Loucy (cell line): ENCODE measurements around the gene NDUFS6.

Experiments used
- H2AFZ ChIP-seq: fragments of 200-600 bp; sonication (generic); 2 replicates; pipeline ENCODE4 v1.6.0; 2016; ENCODE audit warnings: antibody characterized with exemption, mild to moderate bottlenecking, low read length, moderate library complexity
- H3F3A ChIP-seq: fragments of 200-600 bp; 2 replicates; pipeline ENCODE4 v1.6.0; 2016; ENCODE audit warnings: antibody characterized with exemption, low read depth, mild to moderate bottlenecking
- H3K27me3 ChIP-seq: fragments of 200-600 bp; sonication (generic); 2 replicates; pipeline ENCODE4 v1.6.1; 2014; ENCODE audit warnings: low read length, mild to moderate bottlenecking; ENCODE audit not compliant: insufficient read depth, poor library complexity, severe bottlenecking
- H3K36me3 ChIP-seq: fragments of 200-600 bp; sonication (generic); 2 replicates; pipeline ENCODE4 v1.6.1; 2016; ENCODE audit warnings: low read length; ENCODE audit not compliant: insufficient read depth
- H3K4me1 ChIP-seq: fragments of 200-600 bp; sonication (generic); 2 replicates; pipeline ENCODE4 v1.5.1; 2014; ENCODE audit warnings: low read length, mild to moderate bottlenecking; ENCODE audit not compliant: insufficient read depth, poor library complexity, severe bottlenecking
- H3K4me2 ChIP-seq: fragments of 200-600 bp; sonication (generic); 2 replicates; pipeline ENCODE4 v1.6.0; 2014; ENCODE audit warnings: antibody characterized with exemption, low read length, low read depth, mild to moderate bottlenecking; ENCODE audit not compliant: poor library complexity, severe bottlenecking
- H3K4me3 ChIP-seq: fragments of 200-600 bp; sonication (generic); 2 replicates; pipeline ENCODE4 v1.5.1; 2014; ENCODE audit warnings: low read length, mild to moderate bottlenecking, mixed read lengths; ENCODE audit not compliant: poor library complexity, severe bottlenecking
- H3K79me2 ChIP-seq: fragments of 200-600 bp; sonication (generic); 2 replicates; pipeline ENCODE4 v1.6.1; 2014; ENCODE audit warnings: low read length; ENCODE audit not compliant: insufficient read depth
- H3K9ac ChIP-seq: fragments of 200-600 bp; sonication (generic); 2 replicates; pipeline ENCODE4 v1.6.0; 2014; ENCODE audit warnings: mild to moderate bottlenecking, low read depth, low read length, moderate library complexity; ENCODE audit not compliant: poor library complexity, severe bottlenecking
- H3K9me2 ChIP-seq: fragments of 200-600 bp; sonication (generic); replicated peaks from 2 replicates; pipeline ENCODE4 v1.6.1; 2016; ENCODE audit warnings: low read depth, low read length, mixed read lengths
- H3K9me3 ChIP-seq: fragments of 200-600 bp; sonication (generic); 2 replicates; pipeline ENCODE4 v1.6.1; 2014; ENCODE audit warnings: mild to moderate bottlenecking, antibody characterized with exemption, low read length, low read depth; ENCODE audit not compliant: insufficient read depth
- H4K20me1 ChIP-seq: fragments of 200-600 bp; sonication (generic); 2 replicates; pipeline ENCODE4 v1.6.0; 2014; ENCODE audit warnings: antibody characterized with exemption, low read length, mild to moderate bottlenecking; ENCODE audit not compliant: insufficient read depth, poor library complexity, severe bottlenecking
- EZH2phosphoT487 ChIP-seq: fragments of 200-600 bp; IDR thresholded peaks from 2 replicates; pipeline ENCODE4 v1.6.1; 2018; ENCODE audit warnings: antibody characterized with exemption, mild to moderate bottlenecking, moderate library complexity, borderline replicate concordance
- TF ChIP-seq, protein P1 (sequence below): fragments of 200-600 bp; sonication (generic); conservative IDR thresholded peaks from 2 replicates; pipeline ENCODE4 v1.5.1; 2014; ENCODE audit warnings: mild to moderate bottlenecking, antibody characterized with exemption, low read length

Gene NDUFS6

DNA sequence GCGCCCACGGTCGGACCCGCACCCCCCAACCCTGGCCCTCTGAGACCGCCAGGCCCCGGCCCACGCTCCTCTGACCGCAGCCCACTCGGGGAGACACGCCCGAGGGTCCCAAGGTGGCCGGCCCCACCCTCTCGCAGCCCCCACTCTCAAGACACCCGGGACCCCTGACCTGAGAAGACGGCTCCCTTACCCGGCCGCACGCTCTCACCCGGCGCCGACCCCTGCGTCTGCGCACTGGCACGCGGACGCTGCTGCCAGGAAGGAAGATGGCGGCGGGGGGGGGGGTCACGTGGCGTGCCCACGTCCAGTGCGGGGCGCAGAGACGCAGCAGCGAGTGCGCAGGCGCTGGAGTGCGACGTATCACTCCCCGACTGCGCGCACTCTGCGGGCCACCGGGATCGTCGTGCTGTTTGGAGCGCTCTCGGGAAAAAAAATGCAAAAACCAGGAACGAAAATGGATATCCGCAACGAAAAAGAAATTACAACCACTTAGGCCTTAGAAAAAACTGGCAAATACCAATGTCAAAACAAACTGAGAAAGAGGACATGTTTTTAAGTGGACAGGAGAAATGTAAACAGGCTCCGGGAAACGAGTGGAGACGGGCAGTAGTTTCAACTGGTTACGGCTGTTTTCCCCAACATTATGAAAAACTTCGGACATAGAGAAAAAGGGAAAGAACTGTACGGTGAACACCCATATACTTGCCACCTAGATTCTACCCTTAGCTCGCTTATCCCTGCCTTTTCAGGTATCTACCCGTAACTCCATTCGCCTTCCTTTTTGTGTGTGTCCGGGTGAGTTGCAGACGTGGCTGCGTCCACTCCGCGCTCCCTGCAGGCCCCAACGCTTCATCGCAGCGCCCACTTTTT is 1.4 kb upstream of the NDUFS6 start, which contains the start of gene MRPL36:
MRPL36 (minus strand) TSS at position 236 of the 870 bp plus-strand sequence. CDS start 902 bp downstream, outside the sequence.
- H3K79me2 ChIP-seq = peaks cover 73% of the 10 kb centered on the region
- peaks cover 24% of the 10 kb centered on the region for H4K20me1 ChIP-seq
- H3K9ac ChIP-seq = peak within 1 kb of the TSS; percentile 84
- H2AFZ ChIP-seq = peak within 1 kb of the TSS; percentile 89; the same call in 1 of the 2 replicates
- peaks cover 36% of the 10 kb centered on the region for H3K4me1 ChIP-seq
- peak within 1 kb of the TSS; percentile 80 for H3K4me3 ChIP-seq
- no peaks in the 10 kb centered on the region for H3K9me2 ChIP-seq
- peaks cover 15% of the 10 kb centered on the region; the same call in 1 of the 2 replicates for H3K36me3 ChIP-seq
- peak within 1 kb of the TSS; percentile 89 for H3K4me2 ChIP-seq
- H3F3A ChIP-seq = no peaks in the 10 kb centered on the region
- TF ChIP-seq EZH2phosphoT487 = no peak
- TF ChIP-seq, protein P1, sequence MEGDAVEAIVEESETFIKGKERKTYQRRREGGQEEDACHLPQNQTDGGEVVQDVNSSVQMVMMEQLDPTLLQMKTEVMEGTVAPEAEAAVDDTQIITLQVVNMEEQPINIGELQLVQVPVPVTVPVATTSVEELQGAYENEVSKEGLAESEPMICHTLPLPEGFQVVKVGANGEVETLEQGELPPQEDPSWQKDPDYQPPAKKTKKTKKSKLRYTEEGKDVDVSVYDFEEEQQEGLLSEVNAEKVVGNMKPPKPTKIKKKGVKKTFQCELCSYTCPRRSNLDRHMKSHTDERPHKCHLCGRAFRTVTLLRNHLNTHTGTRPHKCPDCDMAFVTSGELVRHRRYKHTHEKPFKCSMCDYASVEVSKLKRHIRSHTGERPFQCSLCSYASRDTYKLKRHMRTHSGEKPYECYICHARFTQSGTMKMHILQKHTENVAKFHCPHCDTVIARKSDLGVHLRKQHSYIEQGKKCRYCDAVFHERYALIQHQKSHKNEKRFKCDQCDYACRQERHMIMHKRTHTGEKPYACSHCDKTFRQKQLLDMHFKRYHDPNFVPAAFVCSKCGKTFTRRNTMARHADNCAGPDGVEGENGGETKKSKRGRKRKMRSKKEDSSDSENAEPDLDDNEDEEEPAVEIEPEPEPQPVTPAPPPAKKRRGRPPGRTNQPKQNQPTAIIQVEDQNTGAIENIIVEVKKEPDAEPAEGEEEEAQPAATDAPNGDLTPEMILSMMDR = no peak
- H3K9me3 ChIP-seq = no peaks in the 10 kb centered on the region
- H3K27me3 ChIP-seq = no peaks in the 10 kb centered on the region

DNA sequence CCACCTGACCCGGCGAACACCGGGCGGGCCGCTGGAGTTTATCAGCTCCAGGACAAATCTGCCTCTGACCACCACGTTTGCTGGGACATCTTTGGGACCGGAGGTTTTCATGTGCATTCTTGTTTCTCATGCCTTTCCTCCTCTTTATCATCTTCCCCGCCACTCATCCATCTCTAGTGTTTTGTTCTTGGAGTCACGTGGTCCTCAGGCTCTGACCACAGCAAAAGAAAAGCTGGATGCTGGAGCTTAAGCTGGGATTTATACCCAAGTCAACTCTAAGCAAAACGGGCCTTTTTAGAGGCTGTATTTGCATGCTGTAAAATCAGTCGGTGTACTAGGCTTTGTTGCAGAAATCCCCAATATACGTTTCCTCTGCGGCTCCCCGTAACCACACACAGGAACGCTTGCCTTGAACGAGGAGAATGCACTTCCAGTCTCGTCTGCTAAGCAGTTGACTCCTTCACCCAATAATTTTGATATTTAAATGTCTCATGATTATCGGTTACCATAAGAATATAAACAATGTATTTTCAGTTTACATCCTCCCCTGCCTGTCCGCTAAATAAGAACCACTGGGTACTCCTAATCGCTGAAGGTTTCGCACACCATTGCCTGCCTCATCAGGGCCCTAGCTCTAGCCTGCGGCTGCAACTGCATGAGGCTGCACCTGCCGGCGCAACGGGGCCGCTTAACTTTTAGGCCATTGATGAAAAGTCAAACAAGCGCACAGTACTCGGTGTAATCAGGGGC is 560 bp upstream of the NDUFS6 start:
- peaks cover 36% of the 10 kb centered on the region for H3K4me1 ChIP-seq
- H3K9me2 ChIP-seq = no peaks in the 10 kb centered on the region
- H3K27me3 ChIP-seq = no peaks in the 10 kb centered on the region
- TF ChIP-seq, protein P1 = no peak
- no peak for TF ChIP-seq EZH2phosphoT487
- no peaks in the 10 kb centered on the region for H3K9me3 ChIP-seq
- H3K4me3 ChIP-seq = peak overlapping the region; percentile 80
- peaks cover 27% of the 10 kb centered on the region for H4K20me1 ChIP-seq
- peaks cover 23% of the 10 kb centered on the region; the same call in 1 of the 2 replicates for H3K36me3 ChIP-seq
- peak overlapping the region; percentile 89 for H3K4me2 ChIP-seq
- peak overlapping the region; percentile 84 for H3K9ac ChIP-seq
- peaks cover 81% of the 10 kb centered on the region for H3K79me2 ChIP-seq
- no peaks in the 10 kb centered on the region for H3F3A ChIP-seq
- H2AFZ ChIP-seq = peak overlapping the region; percentile 89

GRCh38 chr5:1801967-1802295 is 724 bp downstream of the NDUFS6 start:
- peaks cover 36% of the 10 kb centered on the region for H3K4me1 ChIP-seq
- peaks cover 31% of the 10 kb centered on the region for H4K20me1 ChIP-seq
- peaks cover 34% of the 10 kb centered on the region for H3K36me3 ChIP-seq
- TF ChIP-seq, protein P1 = no peak
- TF ChIP-seq EZH2phosphoT487 = no peak
- H3K4me2 ChIP-seq = peak overlapping the region; percentile 89
- H2AFZ ChIP-seq = no peak overlapping the region
- H3K9ac ChIP-seq = peak overlapping the region; percentile 84
- H3F3A ChIP-seq = no peaks in the 10 kb centered on the region
- no peaks in the 10 kb centered on the region for H3K9me3 ChIP-seq
- H3K79me2 ChIP-seq = peaks cover 93% of the 10 kb centered on the region
- peak overlapping the region; percentile 80 for H3K4me3 ChIP-seq
- H3K27me3 ChIP-seq = no peaks in the 10 kb centered on the region
- H3K9me2 ChIP-seq = no peaks in the 10 kb centered on the region
